HG03469 (cell line): ENCODE results near the gene RAD23B.
"Not testable (repeated sequence)": the region's sequence is repeated elsewhere in the genome, so short reads cannot be mapped to it uniquely, and the experiment has no call there.

ENCODE experiments used
- ATAC-seq: cut with Tn5 transposase; IDR thresholded peaks from one replicate; pipeline ENCODE4 v1.9.1; 2021; ENCODE audit warnings: mild to moderate bottlenecking, moderate library complexity, moderate number of reproducible peaks; ENCODE audit not compliant: unreplicated experiment

The RAD23B gene

GRCh38 chr9:107292821-107293542 lies 9.9 kb downstream of the RAD23B start:
- no peak for ATAC-seq

GRCh38 chr9:107293543-107294085 lies 10.5 kb downstream of the RAD23B start:
- no peak for ATAC-seq

DNA sequence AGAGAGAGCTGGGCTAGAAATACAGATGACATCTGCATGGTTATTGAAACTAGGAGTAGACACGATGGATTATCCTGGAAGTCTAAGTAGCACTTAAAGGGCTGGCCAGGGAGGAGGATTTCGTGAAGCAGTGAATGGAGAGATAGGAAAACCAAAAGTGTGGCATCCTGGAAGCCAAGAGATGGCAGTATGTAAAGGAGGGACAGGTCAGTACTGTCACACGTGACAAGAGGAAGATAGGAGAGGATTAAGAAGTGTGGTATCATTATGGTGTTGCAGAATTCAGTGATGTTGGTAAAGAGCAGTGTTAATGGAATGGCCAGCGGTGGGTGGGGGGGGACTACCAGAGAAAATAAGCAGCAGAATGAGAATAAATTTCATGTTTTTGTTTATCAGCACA lies 11.7 kb downstream of the RAD23B start:
- ATAC-seq = no peak

GRCh38 chr9:107295995-107296394 lies 12.9 kb downstream of the RAD23B start:
- no peak for ATAC-seq

DNA sequence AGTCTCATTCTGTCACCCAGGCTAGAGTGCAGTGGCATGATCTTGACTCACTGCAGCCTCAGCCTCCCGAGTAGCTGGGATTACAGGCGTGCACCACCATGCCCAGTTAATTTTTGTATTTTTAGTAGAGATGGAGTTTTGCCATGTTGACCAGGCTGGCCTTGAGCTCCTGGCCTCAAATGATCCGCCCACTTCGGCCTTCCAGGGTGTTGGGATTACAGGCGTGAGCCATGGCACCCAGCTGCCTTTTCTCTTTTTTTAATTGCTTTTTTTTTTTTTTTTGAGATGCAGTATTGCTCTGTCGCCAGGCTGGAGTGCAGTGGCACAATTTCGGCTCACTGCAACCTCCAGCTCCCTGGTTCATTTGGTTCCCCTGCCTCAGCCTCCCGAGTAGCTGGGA lies 13.5 kb downstream of the RAD23B start:
- ATAC-seq = not testable (repeated sequence)

DNA sequence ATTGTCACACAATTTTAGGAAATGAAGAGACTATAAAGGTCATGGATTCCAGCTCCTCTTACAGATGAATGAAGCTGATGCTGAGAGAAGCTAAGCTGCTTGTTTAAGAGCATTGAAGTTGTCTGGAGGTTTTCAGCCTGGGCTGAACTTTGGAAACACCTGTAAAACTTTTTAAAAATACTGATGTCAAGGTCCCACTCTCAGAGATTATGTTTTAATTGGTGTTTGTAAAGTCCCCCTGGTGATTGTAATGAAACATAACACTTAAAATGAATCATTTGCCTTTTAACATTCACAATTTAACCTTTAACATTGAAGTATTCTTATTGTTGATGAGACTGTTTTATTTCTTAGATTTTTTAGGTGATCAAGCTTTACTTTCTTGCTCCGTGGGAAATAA lies 16.4 kb downstream of the RAD23B start:
- no peak for ATAC-seq

- no peak for ATAC-seq
Observed at GRCh38 chr9:107306308-107306707, 23.2 kb downstream of the RAD23B start.

- no peak for ATAC-seq
Observed at GRCh38 chr9:107307331-107307730, 24.3 kb downstream of the RAD23B start.

DNA sequence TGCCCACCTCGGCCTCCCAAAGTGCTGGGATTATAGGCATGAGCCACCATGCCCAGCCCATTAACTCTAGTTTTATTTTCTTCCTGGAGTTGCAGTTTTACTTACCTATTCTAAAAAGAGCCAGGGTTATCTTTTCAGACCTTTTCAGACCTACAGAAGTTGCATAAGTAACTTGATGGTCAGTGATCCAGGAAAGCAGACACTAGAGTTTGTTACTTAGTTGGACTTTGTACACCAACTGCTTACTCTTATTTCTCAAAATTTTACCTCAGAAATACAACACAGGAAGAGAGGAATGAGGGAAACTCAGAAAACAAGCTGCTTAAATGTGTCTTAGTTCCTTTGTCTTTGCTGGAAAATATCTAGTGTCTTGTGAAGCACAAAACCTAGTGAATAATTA lies 25.4 kb downstream of the RAD23B start:
- no peak for ATAC-seq

DNA sequence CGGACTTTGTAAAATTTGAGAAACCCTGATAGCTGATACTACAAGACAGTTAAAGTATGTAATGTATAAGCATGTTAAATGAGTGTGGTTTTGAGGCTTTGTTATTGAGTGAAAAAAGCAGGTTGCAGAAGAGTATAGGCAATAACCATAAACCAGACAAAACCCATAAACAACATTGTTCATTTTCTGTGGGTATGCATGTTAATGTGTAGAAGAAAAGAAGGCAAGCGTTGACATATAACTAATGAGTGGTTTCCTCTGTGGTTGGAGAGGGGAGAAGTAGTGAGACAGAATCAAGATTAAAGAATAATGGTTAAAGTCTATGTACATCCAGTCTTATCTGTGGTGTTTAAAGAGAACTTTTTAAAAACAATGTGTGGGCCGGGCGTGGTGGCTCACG lies 26.2 kb downstream of the RAD23B start:
- peak; percentile 59 for ATAC-seq

DNA sequence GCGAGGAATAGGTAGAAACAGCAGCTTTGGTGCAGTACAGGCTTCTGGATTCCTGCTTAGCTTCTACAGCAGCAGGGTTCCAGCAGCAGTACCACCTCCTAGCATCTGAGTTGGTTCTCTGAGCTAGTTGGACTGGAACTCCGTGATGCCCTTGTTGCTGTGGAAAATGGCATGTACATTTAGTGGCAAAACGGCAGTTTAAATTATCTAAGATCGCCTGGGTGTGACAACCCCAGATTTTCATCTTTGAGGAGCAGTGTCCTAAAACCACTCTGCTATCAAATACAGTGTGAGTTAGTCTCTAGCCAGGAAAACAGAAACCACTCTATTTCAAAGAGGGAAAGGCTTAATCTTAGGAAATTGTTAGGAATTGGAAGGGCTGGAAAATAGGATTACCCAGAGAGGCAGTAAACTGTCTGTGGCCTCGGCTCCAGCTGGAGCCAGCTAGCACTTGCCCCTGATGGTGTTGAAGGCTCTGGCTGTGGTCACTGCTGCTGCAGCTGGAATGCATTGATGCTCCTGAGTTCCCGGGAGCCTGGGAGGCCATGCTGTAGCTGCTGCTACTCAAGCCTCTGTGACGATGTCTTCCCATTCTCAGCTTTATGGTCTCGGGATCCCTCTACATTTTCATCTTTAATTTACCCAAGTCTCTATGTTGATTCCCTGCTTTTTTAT lies 29.4 kb downstream of the RAD23B start:
- no peak for ATAC-seq

DNA sequence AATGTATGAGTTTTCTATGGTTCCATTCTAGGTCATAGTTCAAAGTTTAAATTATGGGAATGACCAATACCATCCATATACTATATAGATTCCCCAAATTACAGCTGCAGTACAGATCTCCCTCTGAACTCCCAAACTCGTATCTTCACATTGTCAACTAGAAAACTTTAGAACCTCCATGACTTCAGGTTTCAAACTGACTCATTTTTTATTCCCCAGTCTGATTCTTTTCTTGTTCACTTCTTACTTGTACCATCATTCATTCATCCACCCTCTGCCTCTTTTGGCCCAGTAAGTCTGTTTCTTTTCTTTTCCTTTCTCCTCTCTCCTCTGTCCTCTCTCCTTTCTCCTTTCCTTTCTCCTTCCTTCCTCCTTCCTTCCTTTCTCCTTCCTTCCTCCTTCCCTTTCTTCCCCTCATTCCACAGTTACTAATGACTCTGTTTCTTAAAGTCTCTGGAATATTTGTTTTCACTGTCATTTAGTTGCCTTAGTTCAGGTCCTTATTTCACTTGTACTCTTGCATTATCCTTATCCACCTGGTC lies 30.5 kb downstream of the RAD23B start:
- no peak for ATAC-seq

- no peak for ATAC-seq
Observed at GRCh38 chr9:107314763-107315162, 31.7 kb downstream of the RAD23B start.

DNA sequence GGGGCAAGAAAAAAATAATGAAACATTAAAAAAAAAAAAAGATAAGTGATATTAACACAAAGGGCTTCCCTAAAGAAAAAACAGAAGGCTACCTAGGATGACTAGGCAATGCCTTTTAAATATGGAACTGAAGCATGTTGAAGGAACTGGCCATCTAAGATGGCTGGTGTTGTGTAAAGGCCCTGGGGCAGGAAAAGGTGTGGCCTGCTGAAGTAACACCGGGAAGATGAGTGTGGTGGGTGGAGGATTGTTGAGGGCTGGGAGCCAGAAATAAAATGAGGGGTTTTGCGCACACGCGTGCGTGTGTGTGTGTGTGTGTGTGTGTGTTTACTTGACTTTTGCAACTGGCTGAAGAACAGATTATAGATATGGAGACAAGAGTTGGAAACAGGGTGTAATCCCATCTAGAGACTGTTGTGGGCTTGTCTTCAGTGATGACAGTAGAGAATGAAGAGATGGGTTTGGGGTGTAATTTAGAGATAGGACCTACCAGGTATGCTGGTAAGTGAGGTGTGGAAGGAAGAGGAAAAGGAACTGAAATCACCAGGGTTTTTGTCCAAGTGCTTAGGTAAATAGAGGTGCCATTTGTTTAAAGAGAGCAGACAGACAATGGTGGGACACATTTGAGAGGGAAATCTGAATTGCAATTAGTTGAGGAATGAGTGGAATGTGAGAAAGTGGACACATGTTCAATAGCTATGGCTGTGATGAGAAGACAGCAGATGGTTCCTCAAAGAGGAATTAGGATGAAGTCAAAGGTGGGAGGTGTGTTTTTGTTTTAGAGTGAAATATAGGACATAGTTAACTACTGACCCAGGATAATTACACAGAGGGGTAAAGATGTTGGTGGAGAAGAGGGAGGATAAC lies 33.9 kb downstream of the RAD23B start:
- no peak for ATAC-seq

DNA sequence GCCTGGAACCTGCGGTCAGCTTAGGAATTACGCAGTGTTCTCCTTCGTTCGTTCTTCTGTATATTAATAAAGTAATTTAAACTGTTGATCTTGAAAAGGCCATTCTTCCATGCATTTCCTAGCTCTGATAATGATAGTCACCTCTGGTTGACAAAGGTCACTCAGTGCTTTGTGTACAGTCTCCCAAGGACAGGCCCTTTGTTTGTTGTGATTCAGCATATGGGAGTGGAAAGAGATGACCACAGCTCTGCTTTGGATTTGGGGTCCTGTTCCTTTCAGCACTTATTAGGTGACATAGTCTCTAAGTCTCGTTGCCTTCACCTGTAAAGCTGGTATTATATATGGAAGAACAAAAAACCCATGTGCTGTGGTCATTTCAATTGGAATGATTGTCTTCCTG lies 39.6 kb downstream of the RAD23B start:
- no peak for ATAC-seq

DNA sequence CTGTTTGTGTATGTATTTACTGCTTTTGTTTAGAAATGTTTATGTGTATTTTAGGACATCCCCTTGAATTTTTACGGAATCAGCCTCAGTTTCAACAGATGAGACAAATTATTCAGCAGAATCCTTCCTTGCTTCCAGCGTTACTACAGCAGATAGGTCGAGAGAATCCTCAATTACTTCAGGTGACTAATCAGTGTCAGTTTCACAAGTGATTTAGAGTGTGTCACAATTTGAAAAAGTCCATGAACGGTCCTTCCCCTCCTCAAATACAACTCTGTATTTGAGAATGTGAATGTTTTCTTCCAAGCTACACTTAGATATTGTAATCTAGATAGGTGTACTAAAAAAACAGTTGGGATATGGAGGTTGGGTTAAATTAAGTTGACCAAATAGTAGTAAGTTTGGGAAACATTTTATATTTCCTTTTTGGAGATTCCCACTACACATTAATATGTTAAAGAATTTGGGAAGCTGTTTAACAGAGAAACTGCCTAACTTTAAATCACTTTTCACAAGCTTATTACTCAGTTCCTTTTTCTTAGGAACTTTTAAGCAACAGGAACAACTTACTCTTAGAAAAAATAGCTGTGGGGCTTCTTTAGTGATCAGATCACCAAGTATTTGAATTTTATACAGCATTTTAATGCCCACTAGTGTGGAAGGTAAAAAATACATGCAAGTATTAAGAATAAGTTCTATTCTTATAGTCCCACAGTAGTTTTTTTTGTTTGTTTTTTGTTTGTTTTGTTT lies 40.9 kb downstream of the RAD23B start:
- no peak for ATAC-seq

DNA sequence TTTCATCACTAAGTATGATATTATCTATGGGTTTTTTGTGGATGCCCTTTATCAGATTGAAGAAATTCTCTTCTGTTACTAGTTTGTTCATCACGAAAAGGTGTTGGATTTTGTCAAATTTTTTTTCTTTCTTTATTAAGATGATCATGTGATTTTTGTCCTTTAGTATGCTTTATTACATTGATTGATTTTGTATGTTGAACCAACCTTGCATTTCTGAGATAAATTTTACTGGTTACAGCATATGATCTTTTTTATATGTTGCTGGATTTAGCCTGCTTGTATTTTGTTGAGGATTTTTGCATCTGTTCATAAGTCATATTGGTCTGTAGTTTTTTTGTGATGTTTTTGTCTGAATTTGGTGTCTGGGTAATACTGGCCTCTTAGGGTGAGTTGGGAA lies 42.8 kb downstream of the RAD23B start:
- ATAC-seq = no peak

- ATAC-seq = no peak
Observed at GRCh38 chr9:107328510-107328909, 45.4 kb downstream of the RAD23B start.

DNA sequence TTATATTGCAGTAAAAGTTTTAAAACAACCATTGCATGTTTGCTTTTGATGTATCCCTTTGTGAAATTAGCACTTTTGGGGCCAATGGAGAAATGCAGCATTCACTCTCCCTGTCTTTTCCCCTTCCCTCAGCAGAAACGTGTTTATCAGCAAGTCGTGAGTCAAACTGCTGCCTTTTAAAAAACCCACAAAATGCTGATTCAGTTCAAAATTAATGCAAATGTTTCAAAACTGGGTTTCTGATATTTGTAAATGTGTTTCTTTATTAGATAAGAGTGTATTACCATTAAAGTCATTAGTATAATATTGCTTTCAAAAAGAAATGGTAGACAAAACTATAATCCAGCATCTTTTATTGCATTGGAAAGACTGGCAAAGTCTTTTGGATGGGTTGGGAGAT lies 47.3 kb downstream of the RAD23B start:
- ATAC-seq = no peak

DNA sequence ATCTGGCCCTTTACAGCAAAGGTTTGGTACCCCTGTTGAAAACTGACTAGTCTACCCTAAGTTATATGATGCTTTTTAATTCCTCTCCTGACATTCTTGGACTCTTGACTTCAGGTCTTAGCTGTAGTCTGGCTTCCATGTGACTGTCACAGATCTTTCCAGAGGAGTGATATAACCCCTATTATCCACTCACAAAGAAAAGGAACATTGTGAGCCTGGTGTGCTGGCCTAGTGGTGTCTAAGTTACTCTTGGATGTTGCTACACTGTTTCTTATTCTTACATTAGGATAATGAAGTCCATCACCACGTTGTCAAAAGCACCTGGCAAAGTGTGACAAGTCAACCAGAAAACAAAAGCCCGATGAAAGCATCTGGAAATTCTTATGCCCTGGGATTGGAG lies 49.8 kb downstream of the RAD23B start:
- no peak for ATAC-seq
